ENCODE data around the gene JAK1. TPM values are rescaled to one million over a fixed set of nuclear protein-coding genes. Genes with fewer than 3 reads are reported as not detected.
A peak's percentile ranks its signal among the peaks of the same experiment; 100 is the strongest.

Gene JAK1
- total and polyA plus RNA-seq, 9 of the 15 experiments (the other 6 are each of a cell fraction or from before 2014, with no cell fraction given): 9.7 to 44.1 (median 42.5) TPM

DNA sequence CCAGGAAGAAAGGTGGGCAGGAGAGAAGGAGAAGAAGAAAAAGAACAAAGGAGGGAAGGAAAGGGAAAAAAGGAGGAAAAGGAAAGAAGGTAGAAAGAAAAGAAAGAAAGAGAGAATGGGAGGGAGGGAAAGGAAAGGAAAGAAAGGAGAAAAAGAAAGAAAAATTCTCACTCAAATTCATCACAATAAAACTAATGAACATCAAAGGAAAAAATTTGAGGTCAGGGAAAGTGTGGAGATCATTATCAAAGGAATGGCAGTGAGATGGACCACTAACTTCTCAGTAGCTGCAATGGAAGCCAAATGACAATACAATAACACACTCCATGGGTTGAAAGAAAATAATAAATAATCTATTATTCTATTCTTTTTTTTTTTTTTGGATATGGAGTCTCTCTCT lies 48.0 kb upstream of the JAK1 start (continued):
- TF ChIP-seq ETV5 (CRISPR knock-in tag; IDR thresholded peaks at IDR 0.05; ENCODE audit: low read depth): no peak
- 0 out of 2 replicates have a peak, but pooled peaks have one; percentile 66 for TF ChIP-seq TCF7 (IDR thresholded peaks at IDR 0.05; ENCODE audit: borderline replicate concordance)
- TF ChIP-seq SOX6 (IDR thresholded peaks at IDR 0.05): no peak

DNA sequence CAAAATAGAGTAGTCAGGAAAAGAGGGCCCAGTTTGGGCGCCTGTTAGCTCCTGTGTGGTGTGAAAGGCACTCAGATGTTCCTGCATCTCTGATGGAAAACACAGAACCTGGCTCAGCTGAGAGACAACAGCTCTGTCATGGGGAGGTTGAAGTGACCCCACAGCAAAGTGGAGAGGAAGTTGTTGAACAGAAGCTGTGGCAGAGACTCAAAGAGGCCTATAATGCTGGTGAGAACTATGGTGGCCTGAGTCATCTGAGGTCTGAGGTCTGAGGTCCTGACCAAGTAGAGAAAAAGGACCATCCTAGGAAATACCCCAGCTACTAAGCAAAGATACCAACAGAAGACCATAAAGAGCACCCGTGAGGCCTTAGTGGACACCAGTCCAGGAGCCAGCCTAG lies 45.6 kb upstream of the JAK1 start:
- no peak for DNase-seq (ENCODE audit: extremely low read depth in 1 of 4, low spot score in 3 of 4)
- ATAC-seq: no peak
- no peak overlapping the region; the same call in 1 of the 2 replicates for H2AFZ ChIP-seq (ENCODE audit: low read depth, low read length)
- no peaks in the 10 kb centered on the region for H3K9me1 ChIP-seq (ENCODE audit: control insufficient read depth, insufficient read depth, low read length)
- H3K27me3 ChIP-seq (ENCODE audit: control insufficient read depth in 2 of 2, insufficient read depth in 2 of 2, low read length in 2 of 2): no peaks in the 10 kb centered on the region
- H3K36me3 ChIP-seq (ENCODE audit: control insufficient read depth, insufficient read depth, low read length): no peaks in the 10 kb centered on the region
- no peaks in the 10 kb centered on the region for H4K20me1 ChIP-seq (replicated peaks; ENCODE audit: control insufficient read depth, insufficient read depth, low read length)
- H3K9me3 ChIP-seq (replicated peaks; ENCODE audit: control insufficient read depth, insufficient read depth, low read depth, low read length): no peaks in the 10 kb centered on the region
- H3K4me3 ChIP-seq: no peak overlapping the region
- POLR2A ChIA-PET: interaction anchor here (1.2 to 3.4 kb wide), 2 partner anchors 9 to 24 kb away, joined by 3 to 16 read pairs; no protein-coding TSS in a partner anchor
- in situ Hi-C loops (cut with MboI) (no loop called here), intact Hi-C loops (cut with micrococcal nuclease) (no loop called here)
- CTCF ChIA-PET (ENCODE audit: low intra/inter-chr PET ratio): no interaction called here
- 91% methylated on average over 1 of the region's 2 CpGs for WGBS (ENCODE audit: insufficient coverage, low coverage, missing lambda C conversion rate)
- no TSS peak for BruUV-seq (replicated peaks)
- H3K4me2 ChIP-seq (ENCODE audit: insufficient read depth, low read length): no peak overlapping the region
- H3K27ac ChIP-seq (ENCODE audit: extremely low read depth, low read depth, low read length): no peak overlapping the region
- no peak overlapping the region for H3K9ac ChIP-seq (ENCODE audit: insufficient read depth in 1 of 2, low read depth in 2 of 2, low read length in 2 of 2)
- FAIRE-seq: no peak
- H3K79me2 ChIP-seq (ENCODE audit: control insufficient read depth, insufficient read depth, low read length): no peaks in the 10 kb centered on the region
- H3K4me1 ChIP-seq (replicated peaks in 1 of 2; ENCODE audit: control insufficient read depth in 2 of 2, insufficient read depth in 2 of 2, low read length in 2 of 2): no peaks in the 10 kb centered on the region
- TF ChIP-seq, protein P1, sequence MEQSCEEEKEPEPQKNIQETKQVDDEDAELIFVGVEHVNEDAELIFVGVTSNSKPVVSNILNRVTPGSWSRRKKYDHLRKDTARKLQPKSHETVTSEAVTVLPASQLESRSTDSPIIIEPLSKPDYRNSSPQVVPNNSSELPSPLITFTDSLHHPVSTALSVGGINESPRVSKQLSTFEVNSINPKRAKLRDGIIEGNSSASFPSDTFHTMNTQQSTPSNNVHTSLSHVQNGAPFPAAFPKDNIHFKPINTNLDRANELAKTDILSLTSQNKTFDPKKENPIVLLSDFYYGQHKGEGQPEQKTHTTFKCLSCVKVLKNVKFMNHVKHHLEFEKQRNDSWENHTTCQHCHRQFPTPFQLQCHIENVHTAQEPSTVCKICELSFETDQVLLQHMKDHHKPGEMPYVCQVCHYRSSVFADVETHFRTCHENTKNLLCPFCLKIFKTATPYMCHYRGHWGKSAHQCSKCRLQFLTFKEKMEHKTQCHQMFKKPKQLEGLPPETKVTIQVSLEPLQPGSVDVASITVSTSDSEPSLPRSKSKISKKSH (CRISPR knock-in tag; IDR thresholded peaks at IDR 0.05): no peak
- no peak for TF ChIP-seq DIDO1 (tag; IDR thresholded peaks at IDR 0.05; ENCODE audit: low read depth)
- TF ChIP-seq EHMT2 (IDR thresholded peaks at IDR 0.05): no peak
- no peak for TF ChIP-seq RAD51 (IDR thresholded peaks at IDR 0.05; ENCODE audit: borderline replicate concordance, low read depth)
- no peak for TF ChIP-seq POLR2H (tag; IDR thresholded peaks at IDR 0.05; ENCODE audit: low read depth)
- no peak for TF ChIP-seq PHB2 (IDR thresholded peaks at IDR 0.05; ENCODE audit: low read depth)
- TF ChIP-seq, protein P2, sequence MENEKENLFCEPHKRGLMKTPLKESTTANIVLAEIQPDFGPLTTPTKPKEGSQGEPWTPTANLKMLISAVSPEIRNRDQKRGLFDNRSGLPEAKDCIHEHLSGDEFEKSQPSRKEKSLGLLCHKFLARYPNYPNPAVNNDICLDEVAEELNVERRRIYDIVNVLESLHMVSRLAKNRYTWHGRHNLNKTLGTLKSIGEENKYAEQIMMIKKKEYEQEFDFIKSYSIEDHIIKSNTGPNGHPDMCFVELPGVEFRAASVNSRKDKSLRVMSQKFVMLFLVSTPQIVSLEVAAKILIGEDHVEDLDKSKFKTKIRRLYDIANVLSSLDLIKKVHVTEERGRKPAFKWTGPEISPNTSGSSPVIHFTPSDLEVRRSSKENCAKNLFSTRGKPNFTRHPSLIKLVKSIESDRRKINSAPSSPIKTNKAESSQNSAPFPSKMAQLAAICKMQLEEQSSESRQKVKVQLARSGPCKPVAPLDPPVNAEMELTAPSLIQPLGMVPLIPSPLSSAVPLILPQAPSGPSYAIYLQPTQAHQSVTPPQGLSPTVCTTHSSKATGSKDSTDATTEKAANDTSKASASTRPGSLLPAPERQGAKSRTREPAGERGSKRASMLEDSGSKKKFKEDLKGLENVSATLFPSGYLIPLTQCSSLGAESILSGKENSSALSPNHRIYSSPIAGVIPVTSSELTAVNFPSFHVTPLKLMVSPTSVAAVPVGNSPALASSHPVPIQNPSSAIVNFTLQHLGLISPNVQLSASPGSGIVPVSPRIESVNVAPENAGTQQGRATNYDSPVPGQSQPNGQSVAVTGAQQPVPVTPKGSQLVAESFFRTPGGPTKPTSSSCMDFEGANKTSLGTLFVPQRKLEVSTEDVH (IDR thresholded peaks at IDR 0.05; ENCODE audit: low read depth, partially characterized antibody): no peak
- no peak for TF ChIP-seq ARNT (IDR thresholded peaks at IDR 0.05)
- TF ChIP-seq, protein P3, sequence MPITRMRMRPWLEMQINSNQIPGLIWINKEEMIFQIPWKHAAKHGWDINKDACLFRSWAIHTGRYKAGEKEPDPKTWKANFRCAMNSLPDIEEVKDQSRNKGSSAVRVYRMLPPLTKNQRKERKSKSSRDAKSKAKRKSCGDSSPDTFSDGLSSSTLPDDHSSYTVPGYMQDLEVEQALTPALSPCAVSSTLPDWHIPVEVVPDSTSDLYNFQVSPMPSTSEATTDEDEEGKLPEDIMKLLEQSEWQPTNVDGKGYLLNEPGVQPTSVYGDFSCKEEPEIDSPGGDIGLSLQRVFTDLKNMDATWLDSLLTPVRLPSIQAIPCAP (CRISPR knock-in tag; IDR thresholded peaks at IDR 0.05; ENCODE audit: borderline replicate concordance): no peak

All from K562 (cell line).